Measurements from ENCODE around the gene GRIN2C.

DNA sequence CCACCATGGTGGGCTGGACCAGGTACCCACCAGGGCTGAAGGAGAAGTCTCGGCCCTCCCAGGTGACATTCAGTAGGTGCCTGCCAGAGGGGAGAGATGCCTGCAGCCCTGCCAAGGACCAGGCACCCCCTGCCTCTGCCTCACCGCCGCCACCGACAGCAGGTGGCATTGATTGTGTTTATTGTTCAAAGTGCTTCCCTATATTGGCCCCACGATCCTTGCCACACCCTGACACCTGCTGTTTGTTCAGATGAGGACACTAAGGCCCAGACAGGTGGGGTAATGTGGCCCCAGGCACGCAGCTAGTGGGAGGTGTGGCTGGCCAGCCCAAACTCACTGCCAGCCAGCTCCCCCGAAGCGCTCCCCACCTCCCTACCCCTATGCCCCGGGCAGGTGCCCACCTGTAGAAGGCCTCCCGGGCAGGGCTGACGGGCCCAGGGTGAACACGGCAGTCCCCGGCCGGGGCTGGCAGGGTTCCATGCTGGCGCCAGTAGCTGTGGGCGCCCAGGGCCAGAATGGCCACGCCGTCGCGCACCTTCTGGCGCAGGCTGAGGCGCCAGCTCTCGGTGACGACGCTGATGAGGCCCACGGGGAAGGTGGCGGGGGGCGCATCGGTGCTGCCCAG lies 8.0 kb downstream of the GRIN2C start:
- TF ChIP-seq, protein P1, sequence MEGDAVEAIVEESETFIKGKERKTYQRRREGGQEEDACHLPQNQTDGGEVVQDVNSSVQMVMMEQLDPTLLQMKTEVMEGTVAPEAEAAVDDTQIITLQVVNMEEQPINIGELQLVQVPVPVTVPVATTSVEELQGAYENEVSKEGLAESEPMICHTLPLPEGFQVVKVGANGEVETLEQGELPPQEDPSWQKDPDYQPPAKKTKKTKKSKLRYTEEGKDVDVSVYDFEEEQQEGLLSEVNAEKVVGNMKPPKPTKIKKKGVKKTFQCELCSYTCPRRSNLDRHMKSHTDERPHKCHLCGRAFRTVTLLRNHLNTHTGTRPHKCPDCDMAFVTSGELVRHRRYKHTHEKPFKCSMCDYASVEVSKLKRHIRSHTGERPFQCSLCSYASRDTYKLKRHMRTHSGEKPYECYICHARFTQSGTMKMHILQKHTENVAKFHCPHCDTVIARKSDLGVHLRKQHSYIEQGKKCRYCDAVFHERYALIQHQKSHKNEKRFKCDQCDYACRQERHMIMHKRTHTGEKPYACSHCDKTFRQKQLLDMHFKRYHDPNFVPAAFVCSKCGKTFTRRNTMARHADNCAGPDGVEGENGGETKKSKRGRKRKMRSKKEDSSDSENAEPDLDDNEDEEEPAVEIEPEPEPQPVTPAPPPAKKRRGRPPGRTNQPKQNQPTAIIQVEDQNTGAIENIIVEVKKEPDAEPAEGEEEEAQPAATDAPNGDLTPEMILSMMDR (IDR thresholded peaks at IDR 0.05; ENCODE audit: low read depth, low read length): no peak
- TF ChIP-seq POLR2A (IDR thresholded peaks at IDR 0.05; ENCODE audit: extremely low read depth, insufficient read length): no peak
- TF ChIP-seq, protein P2, sequence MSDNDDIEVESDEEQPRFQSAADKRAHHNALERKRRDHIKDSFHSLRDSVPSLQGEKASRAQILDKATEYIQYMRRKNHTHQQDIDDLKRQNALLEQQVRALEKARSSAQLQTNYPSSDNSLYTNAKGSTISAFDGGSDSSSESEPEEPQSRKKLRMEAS (IDR thresholded peaks at IDR 0.05; ENCODE audit: low read depth, low read length): no peak

All from NB4 (cell line).